ENCODE measurements around the gene NDUFAB1.

Gene NDUFAB1

GRCh38 chr16:23539984-23540816 is 55.9 kb downstream of the NDUFAB1 start:
- Histone ChIP-seq H3K4me3 (ENCODE audit: low read depth in 1 of 2, low read length in 2 of 2) (no peak overlapping the region), H3K27ac (ENCODE audit: low read depth, low read length) (no peak overlapping the region), H3K9ac (ENCODE audit: low read length) (no peak overlapping the region), H3K36me3 (ENCODE audit: insufficient read depth, low read length) (peaks cover 34% of the 10 kb centered on the region), H3K27me3 (ENCODE audit: control insufficient read depth in 1 of 2, insufficient read depth in 2 of 2, low read length in 2 of 2) (no peaks in the 10 kb centered on the region), H3K9me3 (ENCODE audit: low read length) (no peaks in the 10 kb centered on the region), H3K4me1 (ENCODE audit: insufficient read depth, low read length) (no peaks in the 10 kb centered on the region)

- Histone ChIP-seq H3K9ac (ENCODE audit: low read length) (no peak overlapping the region), H3K27ac (ENCODE audit: low read depth, low read length) (no peak overlapping the region), H3K9me3 (ENCODE audit: low read length) (no peaks in the 10 kb centered on the region), H3K36me3 (ENCODE audit: insufficient read depth, low read length) (peaks cover 35% of the 10 kb centered on the region), H3K27me3 (ENCODE audit: control insufficient read depth in 1 of 2, insufficient read depth in 2 of 2, low read length in 2 of 2) (no peaks in the 10 kb centered on the region), H3K4me3 (ENCODE audit: low read depth in 1 of 2, low read length in 2 of 2) (no peak overlapping the region), H3K4me1 (ENCODE audit: insufficient read depth, low read length) (no peaks in the 10 kb centered on the region)
Observed at GRCh38 chr16:23538919-23539278, 57.2 kb downstream of the NDUFAB1 start.

GRCh38 chr16:23537390-23537789 is 58.7 kb downstream of the NDUFAB1 start:
- H3K4me1 ChIP-seq (ENCODE audit: insufficient read depth, low read length), result no peaks in the 10 kb centered on the region
- H3K9ac ChIP-seq (ENCODE audit: low read length), result no peak overlapping the region
- peaks cover 32% of the 10 kb centered on the region for H3K36me3 ChIP-seq (ENCODE audit: insufficient read depth, low read length)
- no peaks in the 10 kb centered on the region for H3K27me3 ChIP-seq (ENCODE audit: control insufficient read depth in 1 of 2, insufficient read depth in 2 of 2, low read length in 2 of 2)
- no peak overlapping the region for H3K4me3 ChIP-seq (ENCODE audit: low read depth in 1 of 2, low read length in 2 of 2)
- H3K27ac ChIP-seq (ENCODE audit: low read depth, low read length), result no peak overlapping the region
- H3K9me3 ChIP-seq (ENCODE audit: low read length), result no peaks in the 10 kb centered on the region

GRCh38 chr16:23535901-23536300 is 60.2 kb downstream of the NDUFAB1 start:
- no peaks in the 10 kb centered on the region for H3K4me1 ChIP-seq (ENCODE audit: insufficient read depth, low read length)
- H3K27me3 ChIP-seq (ENCODE audit: control insufficient read depth in 1 of 2, insufficient read depth in 2 of 2, low read length in 2 of 2), result no peaks in the 10 kb centered on the region
- peaks cover 40% of the 10 kb centered on the region for H3K36me3 ChIP-seq (ENCODE audit: insufficient read depth, low read length)
- H3K27ac ChIP-seq (ENCODE audit: low read depth, low read length), result no peak overlapping the region
- H3K9me3 ChIP-seq (ENCODE audit: low read length), result no peaks in the 10 kb centered on the region
- no peak overlapping the region for H3K9ac ChIP-seq (ENCODE audit: low read length)
- no peak overlapping the region for H3K4me3 ChIP-seq (ENCODE audit: low read depth in 1 of 2, low read length in 2 of 2)

GRCh38 chr16:23534868-23535860 is 61.0 kb downstream of the NDUFAB1 start:
- H3K9me3 ChIP-seq (ENCODE audit: low read length), result no peaks in the 10 kb centered on the region
- no peaks in the 10 kb centered on the region for H3K4me1 ChIP-seq (ENCODE audit: insufficient read depth, low read length)
- H3K36me3 ChIP-seq (ENCODE audit: insufficient read depth, low read length), result peaks cover 36% of the 10 kb centered on the region
- H3K27ac ChIP-seq (ENCODE audit: low read depth, low read length), result no peak overlapping the region
- H3K4me3 ChIP-seq (ENCODE audit: low read depth in 1 of 2, low read length in 2 of 2), result no peak overlapping the region
- no peak overlapping the region for H3K9ac ChIP-seq (ENCODE audit: low read length)
- no peaks in the 10 kb centered on the region for H3K27me3 ChIP-seq (ENCODE audit: control insufficient read depth in 1 of 2, insufficient read depth in 2 of 2, low read length in 2 of 2)

GRCh38 chr16:23532448-23532847 is 63.7 kb downstream of the NDUFAB1 start:
- Histone ChIP-seq H3K4me3 (ENCODE audit: low read depth in 1 of 2, low read length in 2 of 2) (no peak overlapping the region), H3K9ac (ENCODE audit: low read length) (no peak overlapping the region), H3K9me3 (ENCODE audit: low read length) (no peaks in the 10 kb centered on the region), H3K36me3 (ENCODE audit: insufficient read depth, low read length) (peaks cover 52% of the 10 kb centered on the region), H3K27me3 (ENCODE audit: control insufficient read depth in 1 of 2, insufficient read depth in 2 of 2, low read length in 2 of 2) (no peaks in the 10 kb centered on the region), H3K4me1 (ENCODE audit: insufficient read depth, low read length) (no peaks in the 10 kb centered on the region), H3K27ac (ENCODE audit: low read depth, low read length) (no peak overlapping the region)

All from muscle layer of colon (tissue), 2 donors.